SK-N-SH (cell line): ENCODE measurements around the gene TIAL1. TPM values are rescaled to one million over a fixed set of nuclear protein-coding genes. Genes with fewer than 3 reads are reported as not detected.

Experiments
- CTCF ChIA-PET: fragments of 300-600, 350-600 bp; formaldehyde crosslinking; extraction: SDS; loops from one replicate; lab custom pipeline; 2021; lab: Yijun Ruan, JAX
- POLR2A ChIA-PET: fragments of 350-600 bp; sonication (Branson Sonifier 250); formaldehyde crosslinking; extraction: SDS; loops from one replicate; lab custom pipeline; 2020; ENCODE audit warnings: antibody characterized with exemption, inconsistent platforms; lab: Yijun Ruan, JAX
- DNase-seq: peaks from one replicate; pipeline ENCODE4 v3.0.0; 2012
- H2AFZ ChIP-seq: fragments of 200-600 bp; sonication (generic); 2 replicates; pipeline ENCODE4 v1.8.1; 2016; ENCODE audit warnings: antibody characterized with exemption, mild to moderate bottlenecking, low read depth
- H3F3A ChIP-seq: fragments of 200-600 bp; sonication (generic); replicated peaks from 2 replicates; pipeline ENCODE3; 2016; ENCODE audit warnings: antibody characterized with exemption, mild to moderate bottlenecking; ENCODE audit not compliant: insufficient read depth
- H3K27ac ChIP-seq, 2 experiments: fragments of 200-500 bp in 1 of 2; fragments of 200-600 bp in 1 of 2; sonication (Bioruptor generic) in 1 of 2; sonication (generic), shearing (Covaris generic) in 1 of 2; 2 replicates each; pipeline versions ENCODE4 v1.5.1 to v1.6.1; 2014 to 2016; ENCODE audit warnings: low read depth in 2 of 2, inconsistent platforms in 1 of 2, low read length in 1 of 2, mild to moderate bottlenecking in 1 of 2, mixed read lengths in 1 of 2
- H3K27me3 ChIP-seq: fragments of 200-600 bp; sonication (generic), shearing (Covaris generic); 2 replicates; pipeline ENCODE4 v1.6.1; 2016; ENCODE audit warnings: mixed run types; ENCODE audit not compliant: insufficient read depth
- H3K36me3 ChIP-seq, 2 experiments: fragments of 200-500 bp in 1 of 2; fragments of 200-600 bp in 1 of 2; sonication (Bioruptor generic) in 1 of 2; sonication (generic) in 1 of 2; replicated peaks in 1 of 2; 2 replicates each; pipeline versions ENCODE3 to v1.5.1; 2014 to 2016; ENCODE audit warnings: low read length in 1 of 2, mild to moderate bottlenecking in 1 of 2; ENCODE audit not compliant: insufficient read depth in 2 of 2, control insufficient read depth in 1 of 2
- H3K4me1 ChIP-seq, 2 experiments: fragments of 200-500 bp in 1 of 2; fragments of 200-600 bp in 1 of 2; sonication (Bioruptor generic) in 1 of 2; sonication (generic), shearing (Covaris generic) in 1 of 2; 2 replicates each; pipeline versions ENCODE4 v1.5.1 to v1.6.1; 2014 to 2016; ENCODE audit warnings: low read depth in 1 of 2, low read length in 1 of 2, mixed run types in 1 of 2; ENCODE audit not compliant: insufficient read depth in 2 of 2, control insufficient read depth in 1 of 2
- H3K4me2 ChIP-seq: fragments of 200-600 bp; sonication (generic), shearing (Covaris generic); 2 replicates; pipeline ENCODE4 v1.6.1; 2017; ENCODE audit warnings: mixed run types
- H3K4me3 ChIP-seq, 2 experiments: fragments of 200-500 bp in 1 of 2; fragments of 200-600 bp in 1 of 2; sonication (Bioruptor generic) in 1 of 2; sonication (generic), shearing (Covaris generic) in 1 of 2; 2 replicates each; pipeline versions ENCODE4 v1.5.1 to v1.8.1; 2014 to 2016; ENCODE audit warnings: low read depth in 2 of 2, inconsistent platforms in 1 of 2, low read length in 1 of 2, mild to moderate bottlenecking in 1 of 2, mixed read lengths in 1 of 2, moderate library complexity in 1 of 2
- H3K79me2 ChIP-seq: fragments of 200-600 bp; sonication (generic); 2 replicates; pipeline ENCODE4 v1.8.1; 2017; ENCODE audit warnings: mild to moderate bottlenecking; ENCODE audit not compliant: insufficient read depth
- H3K9ac ChIP-seq: fragments of 200-600 bp; sonication (generic); 2 replicates; pipeline ENCODE4 v1.6.1; 2017; ENCODE audit warnings: mixed run types
- H3K9me2 ChIP-seq: fragments of 200-600 bp; sonication (generic); 2 replicates; pipeline ENCODE4 v1.6.1; 2017; ENCODE audit warnings: mixed run types
- H3K9me3 ChIP-seq: fragments of 200-600 bp; sonication (generic); 2 replicates; pipeline ENCODE4 v1.6.1; 2017; ENCODE audit warnings: mixed run types, mild to moderate bottlenecking, moderate library complexity
- H4K20me1 ChIP-seq: fragments of 200-600 bp; sonication (generic); 2 replicates; pipeline ENCODE4 v1.6.1; 2017; ENCODE audit warnings: mild to moderate bottlenecking, mixed run types; ENCODE audit not compliant: insufficient read depth
- CHD2 ChIP-seq: fragments of 150-350 bp; IDR thresholded peaks from 2 replicates; pipeline ENCODE4 v1.6.1; 2018; ENCODE audit warnings: low read length; ENCODE audit not compliant: partially characterized antibody
- FOXJ3 ChIP-seq: sonication (generic); formaldehyde crosslinking; IDR thresholded peaks from 2 replicates; pipeline ENCODE4 v1.5.1; 2020; ENCODE audit warnings: mild to moderate bottlenecking, missing genetic modification reagents
- GATA2 ChIP-seq: sonication (generic); formaldehyde crosslinking; IDR thresholded peaks from 2 replicates; pipeline ENCODE4 v1.5.0; 2020; ENCODE audit warnings: mild to moderate bottlenecking, missing genetic modification reagents
- MEF2A ChIP-seq: IDR thresholded peaks from 2 replicates; pipeline ENCODE4 v1.4.0; 2012; ENCODE audit warnings: low read depth, borderline replicate concordance
- NRF1 ChIP-seq: IDR thresholded peaks from 2 replicates; pipeline ENCODE4 v1.6.1; 2012; ENCODE audit warnings: low read depth, mild to moderate bottlenecking, low read length
- RXRA ChIP-seq: IDR thresholded peaks from 2 replicates; pipeline ENCODE4 v1.4.0; 2012; ENCODE audit warnings: low read depth, mild to moderate bottlenecking, borderline replicate concordance
- SMC3 ChIP-seq: IDR thresholded peaks from 2 replicates; pipeline ENCODE4 v1.6.1; 2012; ENCODE audit warnings: low read depth, low read length, improper control_type of control experiment
- TCF12 ChIP-seq: IDR thresholded peaks from 2 replicates; pipeline ENCODE4 v1.4.0; 2012
- TEAD4 ChIP-seq: IDR thresholded peaks from 2 replicates; pipeline ENCODE4 v1.4.0; 2012; ENCODE audit warnings: mild to moderate bottlenecking, borderline replicate concordance; ENCODE audit not compliant: insufficient read depth
- YY1 ChIP-seq: IDR thresholded peaks from 2 replicates; pipeline ENCODE4 v1.4.0; 2012; ENCODE audit warnings: low read depth, mild to moderate bottlenecking
- WGBS: methylation state at CpG from one replicate; pipeline ENCODE4 v1.1.6; 2017; ENCODE audit warnings: low lambda C conversion rate; 5-methylcytosine and 5-hydroxymethylcytosine counted together
- polyA plus RNA-seq, 3 experiments: library from polyadenylated mRNA; depleted of rRNA; stranded (reverse); fragments of >200 nt; gene quantifications; 2 replicates each; pipeline ENCODE4 v1.2.3, GENCODE V29; 2012
- TF ChIP-seq, protein P1 (sequence below): IDR thresholded peaks from 2 replicates; pipeline ENCODE4 v1.4.0; 2012; ENCODE audit warnings: low read depth
- TF ChIP-seq, protein P2 (sequence below): fragments of 150-350 bp; IDR thresholded peaks from 2 replicates; pipeline ENCODE4 v1.6.1; 2017; ENCODE audit warnings: antibody characterized with exemption, low read length, low read depth, borderline replicate concordance
- TF ChIP-seq, protein P3 (sequence below): fragments of 150-350 bp; IDR thresholded peaks from 2 replicates; pipeline ENCODE4 v1.6.1; 2016; ENCODE audit warnings: mild to moderate bottlenecking, low read depth, low read length

TIAL1 gene
- polyA plus RNA-seq, 1 of the 3 experiments (the other 2 are of a cell fraction), result 58.0 TPM

DNA sequence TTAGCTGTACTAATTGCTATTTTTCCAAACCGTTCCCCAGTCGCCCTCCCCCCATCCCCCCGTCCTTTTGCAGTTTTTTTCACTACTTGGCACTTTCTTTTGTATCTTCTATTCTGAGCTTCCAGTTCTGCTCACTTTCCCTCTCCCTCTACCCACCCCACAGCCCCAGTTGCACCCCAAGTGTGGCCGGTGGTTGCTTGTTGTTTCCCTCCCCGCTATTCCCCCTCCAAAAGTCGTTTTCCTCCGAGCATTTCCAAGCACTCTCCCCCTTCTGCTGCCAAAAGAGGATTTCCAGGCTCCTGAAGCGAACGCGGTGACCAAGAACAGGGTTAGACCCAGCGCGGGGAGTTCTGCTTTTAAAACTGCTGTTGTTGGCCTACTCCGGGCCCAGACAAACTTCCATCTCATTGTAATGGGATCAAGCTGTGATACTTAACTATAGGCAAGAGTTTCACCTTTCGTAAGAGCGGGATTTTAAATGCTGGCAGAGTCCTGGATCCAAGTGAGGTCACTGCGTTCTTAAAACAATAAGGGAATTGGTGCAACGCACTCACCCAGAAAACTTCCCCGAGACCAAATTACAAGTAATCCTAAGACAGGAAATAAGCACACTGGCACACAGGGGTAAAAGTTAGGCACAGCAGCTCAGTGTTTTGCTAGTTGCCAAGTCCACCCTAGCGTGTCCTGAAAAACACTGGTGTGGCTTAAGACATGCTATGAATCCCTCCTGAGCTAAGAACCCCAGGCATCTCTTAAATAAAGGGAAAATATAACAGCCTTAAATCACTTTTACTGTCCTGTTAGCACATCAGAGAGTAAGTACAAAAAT is 52.7 kb downstream of the TIAL1 start:
- Histone ChIP-seq H3K4me3 (peak overlapping the region in 1 of 2 experiments; percentile 71; a peak in 1 of 4 replicates), H3K9ac (no peak overlapping the region), H3K9me3 (no peaks in the 10 kb centered on the region), H3K36me3 (no peaks in the 10 kb centered on the region), H3F3A (peaks cover 4% of the 10 kb centered on the region), H3K9me2 (no peaks in the 10 kb centered on the region), H3K27ac (no peak overlapping the region), H3K4me1 (peaks cover 3 to 13% of the 10 kb centered on the region in 2 experiments; a peak in 3 of 4 replicates), H4K20me1 (no peaks in the 10 kb centered on the region), H2AFZ (no peak overlapping the region), H3K27me3 (no peaks in the 10 kb centered on the region; the same call in 1 of the 2 replicates), H3K4me2 (peak overlapping the region; percentile 97), H3K79me2 (peaks cover 34% of the 10 kb centered on the region)
- DNase-seq, result no peak
- WGBS, result 89% methylated on average over 19 of the region's 19 CpGs
- CTCF ChIA-PET, result interaction anchor here (0.6 to 2.8 kb wide), 28 partner anchors 9 to 587 kb away, joined by 3 to 23 read pairs (median 4); partner anchors contain the start of gene GRK5
- POLR2A ChIA-PET, result no interaction called here
- TF ChIP-seq, protein P1, sequence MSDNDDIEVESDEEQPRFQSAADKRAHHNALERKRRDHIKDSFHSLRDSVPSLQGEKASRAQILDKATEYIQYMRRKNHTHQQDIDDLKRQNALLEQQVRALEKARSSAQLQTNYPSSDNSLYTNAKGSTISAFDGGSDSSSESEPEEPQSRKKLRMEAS, result no peak
- no peak for TF ChIP-seq NRF1
- TF ChIP-seq GATA2 (CRISPR knock-in tag), result no peak
- TF ChIP-seq FOXJ3 (CRISPR knock-in tag), result no peak
- no peak for TF ChIP-seq SMC3
- TF ChIP-seq CHD2, result no peak
- TF ChIP-seq TEAD4, result no peak
- no peak for TF ChIP-seq TCF12
- TF ChIP-seq MEF2A, result no peak
- TF ChIP-seq, protein P2, sequence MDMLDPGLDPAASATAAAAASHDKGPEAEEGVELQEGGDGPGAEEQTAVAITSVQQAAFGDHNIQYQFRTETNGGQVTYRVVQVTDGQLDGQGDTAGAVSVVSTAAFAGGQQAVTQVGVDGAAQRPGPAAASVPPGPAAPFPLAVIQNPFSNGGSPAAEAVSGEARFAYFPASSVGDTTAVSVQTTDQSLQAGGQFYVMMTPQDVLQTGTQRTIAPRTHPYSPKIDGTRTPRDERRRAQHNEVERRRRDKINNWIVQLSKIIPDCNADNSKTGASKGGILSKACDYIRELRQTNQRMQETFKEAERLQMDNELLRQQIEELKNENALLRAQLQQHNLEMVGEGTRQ, result no peak
- TF ChIP-seq, protein P3, sequence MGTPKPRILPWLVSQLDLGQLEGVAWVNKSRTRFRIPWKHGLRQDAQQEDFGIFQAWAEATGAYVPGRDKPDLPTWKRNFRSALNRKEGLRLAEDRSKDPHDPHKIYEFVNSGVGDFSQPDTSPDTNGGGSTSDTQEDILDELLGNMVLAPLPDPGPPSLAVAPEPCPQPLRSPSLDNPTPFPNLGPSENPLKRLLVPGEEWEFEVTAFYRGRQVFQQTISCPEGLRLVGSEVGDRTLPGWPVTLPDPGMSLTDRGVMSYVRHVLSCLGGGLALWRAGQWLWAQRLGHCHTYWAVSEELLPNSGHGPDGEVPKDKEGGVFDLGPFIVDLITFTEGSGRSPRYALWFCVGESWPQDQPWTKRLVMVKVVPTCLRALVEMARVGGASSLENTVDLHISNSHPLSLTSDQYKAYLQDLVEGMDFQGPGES, result no peak
- no peak for TF ChIP-seq RXRA
- TF ChIP-seq YY1, result no peak
- TF ChIP-seq, all 33 proteins: peak for 0
